CD14-positive monocyte (primary cell): ENCODE results near the gene GALNS. TPM values are rescaled to one million over a fixed set of nuclear protein-coding genes. Genes with fewer than 3 reads are reported as not detected.
A peak's percentile ranks its signal among the peaks of the same experiment; 100 is the strongest.

Source experiments
- DNase-seq, 3 donors: peaks; one replicate each; pipeline ENCODE4 v3.0.0-alpha.2; 2011 to 2022
- H2AFZ ChIP-seq: 2 replicates; pipeline ENCODE4 v1.6.0; 2012; ENCODE audit warnings: mild to moderate bottlenecking, low read depth, low read length, inconsistent platforms; ENCODE audit not compliant: insufficient read depth, poor library complexity, severe bottlenecking
- H3K27ac ChIP-seq, 2 donors: 1 replicate in 1 of 2; 2 replicates in 1 of 2; pipeline ENCODE4 v1.5.1; 2012 to 2013; ENCODE audit warnings: low read length in 2 of 2, control low read depth in 1 of 2, inconsistent platforms in 1 of 2, low read depth in 1 of 2, mild to moderate bottlenecking in 1 of 2
- H3K27me3 ChIP-seq, 2 donors: one replicate each; pipeline versions ENCODE4 v1.6.0 to v1.6.1; 2011 to 2013; ENCODE audit warnings: low read length in 2 of 2; ENCODE audit not compliant: control insufficient read depth in 2 of 2, insufficient read depth in 2 of 2
- H3K36me3 ChIP-seq, 2 donors: replicated peaks in 1 of 2; 1 replicate in 1 of 2; 2 replicates in 1 of 2; pipeline versions ENCODE4 v1.5.1 to v1.6.1; 2012 to 2013; ENCODE audit warnings: low read length in 2 of 2, control low read depth in 1 of 2, inconsistent platforms in 1 of 2, mild to moderate bottlenecking in 1 of 2; ENCODE audit not compliant: insufficient read depth in 2 of 2, control insufficient read depth in 1 of 2
- H3K4me1 ChIP-seq, 2 donors: 1 replicate in 1 of 2; 2 replicates in 1 of 2; pipeline versions ENCODE4 v1.5.1 to v1.6.1; 2012 to 2013; ENCODE audit warnings: low read length in 2 of 2, control low read depth in 1 of 2, inconsistent platforms in 1 of 2, mild to moderate bottlenecking in 1 of 2, moderate library complexity in 1 of 2; ENCODE audit not compliant: insufficient read depth in 2 of 2, control insufficient read depth in 1 of 2
- H3K4me2 ChIP-seq: replicated peaks from 2 replicates; pipeline ENCODE3; 2012; ENCODE audit warnings: low read length, moderate library complexity, mild to moderate bottlenecking; ENCODE audit not compliant: poor library complexity, severe bottlenecking; ENCODE audit errors: extremely low read depth
- H3K4me3 ChIP-seq, 3 experiments: fragments of 200-600 bp in 1 of 3; sonication (generic) in 1 of 3; replicated peaks in 1 of 3; 1 replicate in 2 of 3; 2 replicates in 1 of 3; pipeline ENCODE4 v1.5.1; 2011 to 2013; ENCODE audit warnings: low read length in 3 of 3, mild to moderate bottlenecking in 3 of 3, control low read depth in 2 of 3, low read depth in 2 of 3, inconsistent platforms in 1 of 3, moderate library complexity in 1 of 3
- H3K79me2 ChIP-seq: 2 replicates; pipeline ENCODE4 v1.6.0; 2012; ENCODE audit warnings: mild to moderate bottlenecking, control low read depth, inconsistent platforms, low read length, moderate library complexity; ENCODE audit not compliant: insufficient read depth
- H3K9ac ChIP-seq: 2 replicates; pipeline ENCODE4 v1.6.0; 2017; ENCODE audit warnings: low read length, mild to moderate bottlenecking; ENCODE audit not compliant: insufficient read depth, poor library complexity, severe bottlenecking
- H3K9me3 ChIP-seq, 2 donors: replicated peaks in 1 of 2; 1 replicate in 1 of 2; 2 replicates in 1 of 2; pipeline versions ENCODE4 v1.5.1 to v1.6.1; 2012 to 2013; ENCODE audit warnings: low read length in 2 of 2, control low read depth in 1 of 2; ENCODE audit not compliant: control insufficient read depth in 1 of 2, insufficient read depth in 1 of 2
- H4K20me1 ChIP-seq: 2 replicates; pipeline ENCODE4 v1.6.0; 2012; ENCODE audit warnings: mild to moderate bottlenecking, low read length, control low read depth, moderate library complexity; ENCODE audit not compliant: insufficient read depth
- H3K27ac Mint-ChIP-seq, 7 donors: one replicate each; pipeline ENCODE4 v1.8.0; 2020; ENCODE audit warnings: mild to moderate bottlenecking in 7 of 7, mixed read lengths in 7 of 7, moderate library complexity in 6 of 7, inconsistent platforms in 2 of 7
- H3K27me3 Mint-ChIP-seq, 3 donors: one replicate each; pipeline ENCODE4 v1.8.0; 2021 to 2022; ENCODE audit warnings: low read depth in 3 of 3, mild to moderate bottlenecking in 3 of 3, mixed read lengths in 3 of 3, moderate library complexity in 3 of 3, inconsistent platforms in 1 of 3
- H3K36me3 Mint-ChIP-seq, 2 donors: one replicate each; pipeline ENCODE4 v1.8.0; 2020; ENCODE audit warnings: mixed read lengths in 2 of 2, inconsistent platforms in 1 of 2, mild to moderate bottlenecking in 1 of 2
- H3K4me1 Mint-ChIP-seq: one replicate; pipeline ENCODE4 v1.8.0; 2020; ENCODE audit warnings: mild to moderate bottlenecking, mixed read lengths
- H3K4me3 Mint-ChIP-seq, 2 donors: one replicate each; pipeline ENCODE4 v1.8.0; 2020; ENCODE audit warnings: mild to moderate bottlenecking in 2 of 2, mixed read lengths in 2 of 2, moderate library complexity in 1 of 2
- H3K9me3 Mint-ChIP-seq, 7 donors: one replicate each; pipeline ENCODE4 v1.8.0; 2020 to 2022; ENCODE audit warnings: mixed read lengths in 7 of 7, mild to moderate bottlenecking in 6 of 7, moderate library complexity in 6 of 7, inconsistent platforms in 2 of 7
- CTCF ChIP-seq: fragments of 200-600 bp; IDR thresholded peaks from one replicate; pipeline ENCODE4 v1.8.0; 2022; ENCODE audit warnings: antibody characterized with exemption, mild to moderate bottlenecking
- WGBS: methylation state at CpG from one replicate; pipeline ENCODE4 v1.1.5; 2013; ENCODE audit warnings: missing lambda C conversion rate; ENCODE audit not compliant: insufficient coverage; 5-methylcytosine and 5-hydroxymethylcytosine counted together
- intact Hi-C, 2 donors: fragments of 100-400 bp; cut with micrococcal nuclease; formaldehyde crosslinking; loops; one replicate each; pipeline versions ENCODE4 v1.15.0 to v1.15.1; 2023
- polyA plus RNA-seq, 3 donors: library from polyadenylated mRNA; depleted of rRNA in 1 of 3; unstranded in 2 of 3; stranded (reverse) in 1 of 3; fragments of 300-500 nt in 2 of 3; fragments of >200 nt in 1 of 3; fragmentation: Illumina TruSeq in 2 of 3; gene quantifications; 1 replicate in 2 of 3; 2 replicates in 1 of 3; pipeline ENCODE4 v1.2.3, GENCODE V29; 2012 to 2021

GALNS gene
- polyA plus RNA-seq, 3 donors, result 20.2 to 34.4 (median 32.2) TPM

GRCh38 chr16:88769617-88770460 lies 86.9 kb downstream of the GALNS start:
- Histone ChIP-seq H3K4me2 (no peak overlapping the region), H4K20me1 (peaks cover 99% of the 10 kb centered on the region), H3K4me3 (no peak overlapping the region)

More at GRCh38 chr16:88769617-88770460, 86.9 kb downstream of the GALNS start:
- TF ChIP-seq CTCF, result no peak
- Histone ChIP-seq H3K36me3 (peaks cover 16% of the 10 kb centered on the region in 2 donors), H3K27ac (peak overlapping the region in 1 of 2 donors; percentile 73), H2AFZ (no peak overlapping the region), H3K9ac (no peak overlapping the region), H3K27me3 (no peaks in the 10 kb centered on the region), H3K9me3 (no peaks in the 10 kb centered on the region), H3K4me1 (peaks cover 40 to 61% of the 10 kb centered on the region in 2 donors), H3K79me2 (peaks cover 99% of the 10 kb centered on the region)
- Mint-ChIP-seq H3K9me3 (no peaks in the 10 kb centered on the region), H3K36me3 (peaks cover 8 to 23% of the 10 kb centered on the region in 2 donors), H3K27me3 (peaks cover 0 to 3% (median 1%) of the 10 kb centered on the region in 3 donors), H3K4me3 (no peak overlapping the region), H3K27ac (peak overlapping the region in 6 of 7 donors; percentile 19 to 68 (median 48)), H3K4me1 (peaks cover 60% of the 10 kb centered on the region)
- intact Hi-C loops, result no loop called here
- 68% methylated on average over 20 of the region's 30 CpGs for WGBS
- DNase-seq, result no peak
